ENCODE data around the gene CCDC33.

Gene CCDC33

GRCh38 chr15:74259821-74260607 is 23.9 kb downstream of the CCDC33 start:
- no peak overlapping the region for H3K4me2 ChIP-seq (ENCODE audit: insufficient read depth, low read length)
- no peak overlapping the region for H3K9ac ChIP-seq (ENCODE audit: low read depth, low read length)
- no peak for TF ChIP-seq CTCF (IDR thresholded peaks at IDR 0.05; ENCODE audit: borderline replicate concordance, extremely low read depth, low read length, poor library complexity, severe bottlenecking)
- TF ChIP-seq EZH2 (IDR thresholded peaks at IDR 0.05; ENCODE audit: borderline replicate concordance, low read depth, low read length, severe bottlenecking) = no peak
- no peaks in the 10 kb centered on the region for H3K79me2 ChIP-seq (ENCODE audit: insufficient read depth, low read length)
- H3K36me3 ChIP-seq (ENCODE audit: insufficient read depth, low read length) = no peaks in the 10 kb centered on the region
- DNase-seq = no peak
- H3K27ac ChIP-seq (ENCODE audit: low read length) = no peak overlapping the region
- no peak overlapping the region for H3K4me3 ChIP-seq (ENCODE audit: low read depth in 1 of 2, low read length in 2 of 2)
- ATAC-seq (ENCODE audit: insufficient read depth, low read depth) = no peak
- H2AFZ ChIP-seq (ENCODE audit: low read depth, low read length) = no peak overlapping the region
- no peaks in the 10 kb centered on the region for H3K9me3 ChIP-seq (ENCODE audit: insufficient read depth, low read length, severe bottlenecking)
- no peaks in the 10 kb centered on the region for H3K4me1 ChIP-seq (ENCODE audit: insufficient read depth, low read length)
- H3K27me3 ChIP-seq (ENCODE audit: insufficient read depth, low read length, poor library complexity) = peaks cover 10% of the 10 kb centered on the region
- 0 out of 2 replicates have a peak, but pooled peaks cover 4% of the 10 kb centered on the region for H4K20me1 ChIP-seq (ENCODE audit: insufficient read depth, low read length)

- no peaks in the 10 kb centered on the region for H3K4me1 ChIP-seq (ENCODE audit: insufficient read depth, low read length)
- 0 out of 2 replicates have a peak, but pooled peaks cover 4% of the 10 kb centered on the region for H4K20me1 ChIP-seq (ENCODE audit: insufficient read depth, low read length)
- H2AFZ ChIP-seq (ENCODE audit: low read depth, low read length) = no peak overlapping the region
- no peaks in the 10 kb centered on the region for H3K36me3 ChIP-seq (ENCODE audit: insufficient read depth, low read length)
- DNase-seq = no peak
- H3K27me3 ChIP-seq (ENCODE audit: insufficient read depth, low read length, poor library complexity) = peaks cover 3% of the 10 kb centered on the region
- no peak overlapping the region for H3K9ac ChIP-seq (ENCODE audit: low read depth, low read length)
- no peak for TF ChIP-seq CTCF (IDR thresholded peaks at IDR 0.05; ENCODE audit: borderline replicate concordance, extremely low read depth, low read length, poor library complexity, severe bottlenecking)
- H3K27ac ChIP-seq (ENCODE audit: low read length) = no peak overlapping the region
- H3K9me3 ChIP-seq (ENCODE audit: insufficient read depth, low read length, severe bottlenecking) = no peaks in the 10 kb centered on the region
- no peaks in the 10 kb centered on the region for H3K79me2 ChIP-seq (ENCODE audit: insufficient read depth, low read length)
- no peak overlapping the region for H3K4me2 ChIP-seq (ENCODE audit: insufficient read depth, low read length)
- H3K4me3 ChIP-seq (ENCODE audit: low read depth in 1 of 2, low read length in 2 of 2) = no peak overlapping the region
- ATAC-seq (ENCODE audit: insufficient read depth, low read depth) = no peak
These were observed 24.9 kb downstream of the CCDC33 start for GRCh38 chr15:74261041-74261440.

- Histone ChIP-seq H3K27me3 (ENCODE audit: insufficient read depth, low read length, poor library complexity) (peaks cover 1% of the 10 kb centered on the region), H3K9ac (ENCODE audit: low read depth, low read length) (no peak overlapping the region), H3K79me2 (ENCODE audit: insufficient read depth, low read length) (no peaks in the 10 kb centered on the region), H3K4me2 (ENCODE audit: insufficient read depth, low read length) (no peak overlapping the region), H3K4me3 (ENCODE audit: low read depth in 1 of 2, low read length in 2 of 2) (no peak overlapping the region), H4K20me1 (ENCODE audit: insufficient read depth, low read length) (0 out of 2 replicates have a peak, but pooled peaks cover 4% of the 10 kb centered on the region), H3K4me1 (ENCODE audit: insufficient read depth, low read length) (no peaks in the 10 kb centered on the region), H2AFZ (ENCODE audit: low read depth, low read length) (no peak overlapping the region), H3K36me3 (ENCODE audit: insufficient read depth, low read length) (no peaks in the 10 kb centered on the region), H3K9me3 (ENCODE audit: insufficient read depth, low read length, severe bottlenecking) (no peaks in the 10 kb centered on the region), H3K27ac (ENCODE audit: low read length) (no peak overlapping the region)
- no peak for TF ChIP-seq CTCF (IDR thresholded peaks at IDR 0.05; ENCODE audit: borderline replicate concordance, extremely low read depth, low read length, poor library complexity, severe bottlenecking)
- no peak for TF ChIP-seq EZH2 (IDR thresholded peaks at IDR 0.05; ENCODE audit: borderline replicate concordance, low read depth, low read length, severe bottlenecking)
- DNase-seq (no peak), ATAC-seq (ENCODE audit: insufficient read depth, low read depth) (no peak)
These were observed 25.6 kb downstream of the CCDC33 start for GRCh38 chr15:74261685-74262084.

All from DND-41 (cell line).